Endothelial cell of umbilical vein (primary cell): ENCODE measurements around the gene USP46. TPM values are rescaled to one million over a fixed set of nuclear protein-coding genes. Genes with fewer than 3 reads are reported as not detected.

Experiments
- BruUV-seq: library from RNA; stranded (reverse); fragments of 400-500 nt; replicated peaks from 2 replicates; lab custom pipeline; 2021; lab: Mats Ljungman, UMichigan
- CTCF ChIA-PET: fragments of 300-600, 350-600 bp; sonication (Branson Sonifier 250); formaldehyde crosslinking; loops from one replicate; lab custom pipeline; 2021; ENCODE audit warnings: antibody characterized with exemption, inconsistent platforms; lab: Charles Lee
- POLR2A ChIA-PET: fragments of 300-600, 350-600 bp; sonication (Branson Sonifier 250); formaldehyde crosslinking; loops from one replicate; lab custom pipeline; 2021; ENCODE audit warnings: antibody characterized with exemption, inconsistent platforms; lab: Charles Lee
- DNase-seq: peaks from one replicate; pipeline ENCODE4 v3.0.0-alpha.2; 2011; ENCODE audit warnings: low read depth, low spot score
- FAIRE-seq: peaks from 2 replicates; lab custom pipeline; 2011; peaks lifted over from hg19 to GRCh38; lab: Jason Lieb, UNC
- H2AFZ ChIP-seq: 2 replicates; pipeline ENCODE4 v1.6.0; 2012; ENCODE audit warnings: low read depth, low read length, control low read depth, inconsistent platforms
- H3K27ac ChIP-seq: 2 replicates; pipeline ENCODE4 v1.5.1; 2011; ENCODE audit warnings: low read depth, mild to moderate bottlenecking, control low read depth, low read length, moderate library complexity; ENCODE audit not compliant: insufficient read depth
- H3K27me3 ChIP-seq, 2 experiments: 2 replicates each; pipeline versions ENCODE4 v1.6.0 to v1.6.1; 2011; ENCODE audit warnings: low read length in 2 of 2, mixed read lengths in 1 of 2; ENCODE audit not compliant: control insufficient read depth in 2 of 2, insufficient read depth in 2 of 2
- H3K36me3 ChIP-seq, 2 experiments: 2 replicates in 1 of 2; 3 replicates in 1 of 2; pipeline ENCODE4 v1.5.1; 2011; ENCODE audit warnings: low read length in 2 of 2, mild to moderate bottlenecking in 1 of 2, moderate library complexity in 1 of 2; ENCODE audit not compliant: control insufficient read depth in 2 of 2, insufficient read depth in 2 of 2; ENCODE audit errors: extremely low read depth in 1 of 2
- H3K4me1 ChIP-seq: 3 replicates; pipeline ENCODE4 v1.5.1; 2011; ENCODE audit warnings: mild to moderate bottlenecking, low read length; ENCODE audit not compliant: control insufficient read depth, insufficient read depth; ENCODE audit errors: extremely low read depth
- H3K4me2 ChIP-seq: 2 replicates; pipeline ENCODE4 v1.6.1; 2011; ENCODE audit warnings: low read length, control low read depth, mixed read lengths; ENCODE audit not compliant: insufficient read depth
- H3K4me3 ChIP-seq, 3 experiments: fragments of 200-600 bp in 1 of 3; sonication (generic), shearing (Covaris generic) in 1 of 3; replicated peaks in 1 of 3; 2 replicates each; pipeline ENCODE4 v1.5.1; 2011 to 2016; ENCODE audit warnings: control low read depth in 3 of 3, low read length in 3 of 3, mild to moderate bottlenecking in 2 of 3, inconsistent platforms in 1 of 3, low read depth in 1 of 3, moderate library complexity in 1 of 3; ENCODE audit not compliant: insufficient read depth in 1 of 3
- H3K79me2 ChIP-seq: 2 replicates; pipeline ENCODE4 v1.6.0; 2012; ENCODE audit warnings: low read length, inconsistent platforms; ENCODE audit not compliant: control insufficient read depth, insufficient read depth
- H3K9ac ChIP-seq: replicated peaks from 2 replicates; pipeline ENCODE3; 2011; ENCODE audit warnings: low read length, control low read depth; ENCODE audit not compliant: insufficient read depth; ENCODE audit errors: extremely low read depth
- H3K9me1 ChIP-seq: replicated peaks from 3 replicates; pipeline ENCODE4 v1.6.0; 2011; ENCODE audit warnings: mild to moderate bottlenecking, low read length; ENCODE audit not compliant: control insufficient read depth, insufficient read depth; ENCODE audit errors: extremely low read depth
- H3K9me3 ChIP-seq: replicated peaks from 2 replicates; pipeline ENCODE4 v1.5.1; 2012; ENCODE audit warnings: low read length, inconsistent platforms; ENCODE audit not compliant: control insufficient read depth, insufficient read depth
- H4K20me1 ChIP-seq: replicated peaks from 2 replicates; pipeline ENCODE3; 2011; ENCODE audit warnings: mild to moderate bottlenecking, low read length; ENCODE audit not compliant: control insufficient read depth, insufficient read depth; ENCODE audit errors: extremely low read depth
- EZH2 ChIP-seq: IDR thresholded peaks from 2 replicates; pipeline ENCODE4 v1.6.1; 2012; ENCODE audit warnings: borderline replicate concordance, low read depth, mild to moderate bottlenecking, moderate library complexity, low read length, inconsistent platforms; ENCODE audit not compliant: severe bottlenecking
- FOS ChIP-seq: IDR thresholded peaks from 2 replicates; pipeline ENCODE4 v1.6.1; 2011; ENCODE audit warnings: mild to moderate bottlenecking, low read length, moderate library complexity, borderline replicate concordance; ENCODE audit not compliant: insufficient read depth
- POLR2A ChIP-seq: IDR thresholded peaks from 2 replicates; pipeline ENCODE4 v1.6.1; 2012; ENCODE audit warnings: low read depth, mild to moderate bottlenecking, control low read depth, low read length
- POLR2AphosphoS5 ChIP-seq: IDR thresholded peaks from 2 replicates; pipeline ENCODE4 v1.6.1; 2012; ENCODE audit warnings: low read depth, mild to moderate bottlenecking, control low read depth, low read length, moderate library complexity; ENCODE audit not compliant: insufficient read depth
- dilution Hi-C: fragments of 300-500 bp; cut with MboI; formaldehyde crosslinking; loops from one replicate; pipeline ENCODE4 v1.15.0; 2019; ENCODE audit warnings: low sequenced_read_pairs; ENCODE audit not compliant: extremely low pct_ligation_motif_present
- intact Hi-C: fragments of 100-400 bp; cut with micrococcal nuclease; formaldehyde crosslinking; loops from one replicate; pipeline ENCODE4 v1.10.0; 2022
- polyA plus RNA-seq, 4 experiments: library from polyadenylated mRNA; depleted of rRNA in 3 of 4; stranded (reverse) in 3 of 4; unstranded in 1 of 4; fragments of >200 nt; gene quantifications; 2 replicates each; pipeline versions ENCODE4 v1.2.1 to v1.2.3, GENCODE V29; 2011 to 2012; ENCODE audit warnings: missing spikeins in 1 of 4
- total RNA-seq: library from RNA; stranded (reverse); gene quantifications from 2 replicates; pipeline ENCODE4 v1.2.3, GENCODE V29; 2021
- TF ChIP-seq, protein P1 (sequence below), 2 donors: IDR thresholded peaks; 1 replicate in 1 of 2; 2 replicates in 1 of 2; pipeline ENCODE4 v1.5.1; 2011; ENCODE audit warnings: low read length in 2 of 2, mild to moderate bottlenecking in 2 of 2, moderate library complexity in 2 of 2, control low read depth in 1 of 2, inconsistent platforms in 1 of 2, low read depth in 1 of 2; ENCODE audit not compliant: insufficient read depth in 1 of 2; ENCODE audit errors: extremely low read depth in 1 of 2

Gene USP46
- total and polyA plus RNA-seq, 2 donors (not counting 3 experiments of a cell fraction or from before 2014, with no cell fraction given) = 5.2 to 23.7 TPM

DNA sequence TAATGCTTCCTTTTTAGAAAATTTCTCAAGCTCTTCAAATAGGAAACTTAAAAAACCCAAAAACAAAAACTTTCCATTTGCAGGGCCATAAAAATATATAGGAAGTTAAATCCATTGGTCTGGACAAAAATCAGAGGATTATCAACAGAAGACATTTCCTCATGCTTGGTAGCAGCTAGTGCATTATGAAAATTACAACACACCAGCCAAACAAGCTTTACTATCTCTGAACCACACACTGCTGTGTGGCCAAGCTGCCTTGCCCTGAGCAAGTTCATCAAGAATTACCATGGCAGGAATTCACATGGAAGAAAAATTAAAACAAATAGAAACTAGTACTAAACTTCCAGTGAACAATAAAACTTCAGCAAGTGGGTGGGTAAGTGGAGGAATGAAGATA, 3.6 kb downstream of the USP46 start:
- Histone ChIP-seq H3K4me1 (peaks cover 9% of the 10 kb centered on the region), H3K27ac (no peak overlapping the region), H3K9me1 (no peaks in the 10 kb centered on the region), H3K27me3 (no peaks in the 10 kb centered on the region), H3K9ac (no peak overlapping the region), H3K4me3 (no peak overlapping the region), H3K36me3 (no peaks in the 10 kb centered on the region), H2AFZ (no peak overlapping the region), H3K4me2 (no peak overlapping the region), H4K20me1 (no peaks in the 10 kb centered on the region), H3K79me2 (peaks cover 20% of the 10 kb centered on the region), H3K9me3 (no peaks in the 10 kb centered on the region)
- dilution Hi-C loops = no loop called here
- CTCF ChIA-PET = no interaction called here
- FAIRE-seq (no peak), DNase-seq (no peak)
- POLR2A ChIA-PET = no interaction called here
- no peak for TF ChIP-seq FOS
- TF ChIP-seq POLR2A = no peak
- TF ChIP-seq, protein P1, sequence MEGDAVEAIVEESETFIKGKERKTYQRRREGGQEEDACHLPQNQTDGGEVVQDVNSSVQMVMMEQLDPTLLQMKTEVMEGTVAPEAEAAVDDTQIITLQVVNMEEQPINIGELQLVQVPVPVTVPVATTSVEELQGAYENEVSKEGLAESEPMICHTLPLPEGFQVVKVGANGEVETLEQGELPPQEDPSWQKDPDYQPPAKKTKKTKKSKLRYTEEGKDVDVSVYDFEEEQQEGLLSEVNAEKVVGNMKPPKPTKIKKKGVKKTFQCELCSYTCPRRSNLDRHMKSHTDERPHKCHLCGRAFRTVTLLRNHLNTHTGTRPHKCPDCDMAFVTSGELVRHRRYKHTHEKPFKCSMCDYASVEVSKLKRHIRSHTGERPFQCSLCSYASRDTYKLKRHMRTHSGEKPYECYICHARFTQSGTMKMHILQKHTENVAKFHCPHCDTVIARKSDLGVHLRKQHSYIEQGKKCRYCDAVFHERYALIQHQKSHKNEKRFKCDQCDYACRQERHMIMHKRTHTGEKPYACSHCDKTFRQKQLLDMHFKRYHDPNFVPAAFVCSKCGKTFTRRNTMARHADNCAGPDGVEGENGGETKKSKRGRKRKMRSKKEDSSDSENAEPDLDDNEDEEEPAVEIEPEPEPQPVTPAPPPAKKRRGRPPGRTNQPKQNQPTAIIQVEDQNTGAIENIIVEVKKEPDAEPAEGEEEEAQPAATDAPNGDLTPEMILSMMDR (IDR thresholded peaks at IDR 0.05; ENCODE audit: extremely low read depth in 1 of 2, insufficient read depth in 1 of 2, low read depth in 1 of 2, low read length in 2 of 2) = no peak
- no peak for TF ChIP-seq EZH2
- no peak for TF ChIP-seq POLR2AphosphoS5
- intact Hi-C loops = loop anchor here (5.0 to 10.0 kb wide), 2 partner anchors 212 to 479 kb away; no protein-coding TSS in a partner anchor
- no TSS peak for BruUV-seq
